Measurements from ENCODE around the gene DDAH2. TPM values are rescaled to one million over a fixed set of nuclear protein-coding genes. Genes with fewer than 3 reads are reported as not detected.

Gene DDAH2
- total RNA-seq, 2 donors from 2014 or later: 136 TPM

DNA sequence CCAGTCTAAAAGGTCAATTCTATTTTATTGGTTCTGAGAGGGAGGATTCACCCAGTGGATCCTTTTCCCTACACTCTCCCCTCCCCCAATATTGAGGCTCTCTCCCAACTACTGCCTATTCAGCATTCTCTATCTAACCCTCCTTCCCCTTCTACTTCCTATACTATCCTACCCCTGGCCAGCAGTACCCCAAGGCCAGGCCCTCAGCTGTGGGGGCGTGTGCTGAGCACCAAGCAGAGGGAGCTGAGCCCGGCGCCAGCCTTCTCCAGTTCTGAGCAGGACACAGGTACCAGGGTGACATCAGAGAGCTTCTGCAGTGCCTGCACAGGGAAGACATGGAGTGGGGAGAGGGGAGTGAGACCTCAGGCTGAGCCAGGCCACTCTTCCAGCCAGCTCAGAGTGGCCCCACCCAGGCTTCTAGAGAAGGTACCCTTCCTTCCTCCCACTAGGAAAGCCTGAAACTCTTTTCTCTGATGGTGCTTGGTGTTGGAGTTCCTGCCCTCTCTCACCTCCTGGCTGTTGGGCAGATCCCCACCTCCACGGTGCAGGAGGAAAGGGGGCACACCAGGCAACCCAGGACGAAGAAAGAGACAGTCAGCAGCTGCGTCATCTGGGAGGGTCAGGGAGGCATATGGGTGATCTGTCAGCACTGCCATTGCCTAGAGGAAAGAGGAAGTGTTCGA lies 1.9 kb downstream of the DDAH2 start:
- ATAC-seq (ENCODE audit: insufficient number of reproducible peaks, low FRiP score, low read depth) (no peak), DNase-seq (ENCODE audit: low spot score) (no peak)
- Histone ChIP-seq H3K4me3 (no peak overlapping the region), H3K27ac (peak overlapping the region; percentile 40 to 98), H3K27me3 (replicated peaks; ENCODE audit: insufficient read depth) (no peaks in the 10 kb centered on the region), H3K36me3 (peaks cover 40% of the 10 kb centered on the region), H3K4me1 (ENCODE audit: control insufficient read depth in 1 of 2, low read depth in 2 of 2) (peaks cover 16 to 26% of the 10 kb centered on the region in 2 donors), H3K9me3 (no peaks in the 10 kb centered on the region)
- TF ChIP-seq, protein P1, sequence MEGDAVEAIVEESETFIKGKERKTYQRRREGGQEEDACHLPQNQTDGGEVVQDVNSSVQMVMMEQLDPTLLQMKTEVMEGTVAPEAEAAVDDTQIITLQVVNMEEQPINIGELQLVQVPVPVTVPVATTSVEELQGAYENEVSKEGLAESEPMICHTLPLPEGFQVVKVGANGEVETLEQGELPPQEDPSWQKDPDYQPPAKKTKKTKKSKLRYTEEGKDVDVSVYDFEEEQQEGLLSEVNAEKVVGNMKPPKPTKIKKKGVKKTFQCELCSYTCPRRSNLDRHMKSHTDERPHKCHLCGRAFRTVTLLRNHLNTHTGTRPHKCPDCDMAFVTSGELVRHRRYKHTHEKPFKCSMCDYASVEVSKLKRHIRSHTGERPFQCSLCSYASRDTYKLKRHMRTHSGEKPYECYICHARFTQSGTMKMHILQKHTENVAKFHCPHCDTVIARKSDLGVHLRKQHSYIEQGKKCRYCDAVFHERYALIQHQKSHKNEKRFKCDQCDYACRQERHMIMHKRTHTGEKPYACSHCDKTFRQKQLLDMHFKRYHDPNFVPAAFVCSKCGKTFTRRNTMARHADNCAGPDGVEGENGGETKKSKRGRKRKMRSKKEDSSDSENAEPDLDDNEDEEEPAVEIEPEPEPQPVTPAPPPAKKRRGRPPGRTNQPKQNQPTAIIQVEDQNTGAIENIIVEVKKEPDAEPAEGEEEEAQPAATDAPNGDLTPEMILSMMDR (IDR thresholded peaks at IDR 0.05): no peak

DNA sequence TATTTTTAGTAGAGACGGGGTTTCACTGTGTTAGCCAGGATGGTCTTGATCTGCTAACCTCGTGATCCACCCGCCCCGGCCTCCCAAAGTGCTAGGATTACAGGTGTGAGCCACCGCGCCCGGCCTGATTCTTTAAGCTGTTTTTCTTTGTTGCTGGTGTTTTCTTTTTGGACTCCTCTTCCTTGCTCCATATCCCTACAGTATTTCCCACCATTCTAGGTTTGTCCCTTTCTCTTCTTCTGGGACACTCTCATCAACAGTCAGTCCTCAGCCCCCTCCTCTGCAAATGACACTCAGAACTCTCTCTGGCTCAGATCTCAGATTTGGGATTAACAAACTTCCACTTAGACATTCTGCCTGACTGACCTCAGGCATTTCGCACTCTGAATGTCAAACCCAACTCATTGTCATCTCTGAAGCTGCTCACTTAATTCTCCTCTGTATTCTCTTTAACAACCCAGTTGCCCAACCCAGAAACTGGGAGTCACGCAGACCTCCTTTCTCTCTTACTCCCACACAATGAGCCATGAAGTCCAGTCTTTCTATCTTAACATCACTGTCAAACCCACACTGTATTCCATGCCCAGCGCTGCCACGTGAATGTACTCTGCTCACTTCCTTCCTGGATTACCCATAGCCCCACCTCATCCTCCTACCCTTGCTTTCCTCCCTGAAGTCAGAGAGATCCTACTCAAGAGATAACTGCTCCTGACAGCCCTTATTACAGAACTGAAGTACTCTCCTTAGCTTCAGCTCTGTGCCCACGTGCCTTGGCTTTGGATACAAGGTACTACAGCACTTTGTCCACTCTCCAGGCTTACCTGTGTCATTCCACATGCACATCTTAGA lies 3.4 kb downstream of the DDAH2 start:
- ATAC-seq (ENCODE audit: insufficient number of reproducible peaks, low FRiP score, low read depth): no peak

DNA sequence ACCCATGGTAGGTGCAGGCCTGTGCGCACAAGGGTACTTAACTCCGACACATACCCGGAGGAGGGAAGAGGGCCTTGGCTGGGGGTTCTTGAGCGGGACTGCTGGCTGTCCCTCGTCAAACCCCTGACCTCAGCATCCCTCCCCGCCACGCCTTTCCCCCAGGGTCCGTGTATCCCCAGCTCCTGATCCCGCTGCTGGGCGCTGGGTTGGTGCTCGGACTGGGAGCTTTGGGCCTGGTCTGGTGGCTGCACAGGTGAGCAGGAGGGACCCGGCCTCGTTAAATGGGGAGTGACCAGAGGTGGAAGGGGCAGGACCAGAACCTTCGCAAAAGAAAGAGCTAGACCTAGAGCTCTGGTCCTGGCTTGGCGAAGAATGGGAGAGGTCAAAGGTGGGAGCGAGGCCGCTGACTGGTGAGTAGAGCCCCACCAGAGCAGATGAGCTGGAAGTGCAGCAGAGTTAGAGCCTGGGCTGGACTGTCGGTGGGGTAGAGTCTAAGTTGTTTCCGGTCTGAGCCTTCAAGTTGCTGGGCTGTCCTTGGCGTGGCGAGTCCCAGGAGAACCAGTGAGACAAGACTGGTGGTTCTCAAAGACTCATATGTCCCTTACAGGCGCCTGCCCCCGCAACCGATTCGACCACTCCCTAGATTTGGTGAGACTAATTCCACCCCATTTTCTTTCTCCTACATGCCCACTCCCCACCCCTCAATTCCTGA lies 5.0 kb downstream of the DDAH2 start:
- no peaks in the 10 kb centered on the region for H3K9me3 ChIP-seq
- H3K27ac ChIP-seq: no peak overlapping the region
- ATAC-seq (ENCODE audit: insufficient number of reproducible peaks, low FRiP score, low read depth) (no peak), DNase-seq (ENCODE audit: low spot score) (no peak)
- peaks cover 13 to 19% of the 10 kb centered on the region in 2 donors for H3K4me1 ChIP-seq (ENCODE audit: control insufficient read depth in 1 of 2, low read depth in 2 of 2)
- no peaks in the 10 kb centered on the region for H3K27me3 ChIP-seq (replicated peaks; ENCODE audit: insufficient read depth)
- no peak overlapping the region for H3K4me3 ChIP-seq
- TF ChIP-seq, protein P1 (IDR thresholded peaks at IDR 0.05): no peak
- H3K36me3 ChIP-seq: peaks cover 26% of the 10 kb centered on the region

More for the DNA sequence above, 3.4 kb downstream of the DDAH2 start:
- Histone ChIP-seq H3K27ac (no peak overlapping the region), H3K4me3 (no peak overlapping the region), H3K36me3 (peaks cover 28% of the 10 kb centered on the region), H3K27me3 (replicated peaks; ENCODE audit: insufficient read depth) (no peaks in the 10 kb centered on the region), H3K4me1 (ENCODE audit: control insufficient read depth in 1 of 2, low read depth in 2 of 2) (peaks cover 16 to 24% of the 10 kb centered on the region in 2 donors), H3K9me3 (no peaks in the 10 kb centered on the region)
- no peak for DNase-seq (ENCODE audit: low spot score)
- TF ChIP-seq, protein P1 (IDR thresholded peaks at IDR 0.05): no peak

DNA sequence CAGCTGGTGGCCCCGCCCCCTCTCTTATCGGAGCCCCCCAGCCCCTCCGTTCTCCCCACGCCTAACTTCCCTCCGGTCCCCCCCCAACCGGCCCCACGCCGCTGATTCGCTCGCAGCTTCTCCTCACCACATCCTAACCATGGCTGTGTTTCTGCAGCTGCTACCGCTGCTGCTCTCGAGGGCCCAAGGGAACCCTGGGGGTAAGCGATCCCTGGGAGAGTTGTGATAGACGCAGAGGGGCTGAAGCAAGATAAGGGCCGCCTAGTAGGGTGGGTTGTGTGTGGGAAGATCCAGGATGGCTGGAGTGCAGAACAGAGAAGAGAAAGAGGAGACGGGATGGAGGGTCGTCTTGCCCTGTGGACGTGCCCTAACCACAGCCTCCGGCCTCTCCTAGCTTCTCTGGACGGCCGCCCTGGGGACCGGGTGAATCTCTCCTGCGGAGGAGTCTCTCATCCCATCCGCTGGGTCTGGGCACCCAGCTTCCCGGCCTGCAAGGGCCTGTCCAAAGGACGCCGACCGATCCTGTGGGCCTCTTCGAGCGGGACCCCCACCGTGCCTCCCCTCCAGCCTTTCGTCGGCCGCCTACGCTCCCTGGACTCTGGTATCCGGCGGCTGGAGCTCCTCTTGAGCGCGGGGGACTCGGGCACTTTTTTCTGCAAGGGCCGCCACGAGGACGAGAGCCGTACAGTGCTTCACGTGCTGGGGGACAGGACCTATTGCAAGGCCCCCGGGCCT lies 5.7 kb downstream of the DDAH2 start, which contains the start of gene MPIG6B:
MPIG6B (plus strand) TSS at position 129 of the 735 bp plus-strand sequence; CDS start at position 140, 11 bp downstream.
- TF ChIP-seq, protein P1 (IDR thresholded peaks at IDR 0.05): no peak
- no peak for ATAC-seq (ENCODE audit: insufficient number of reproducible peaks, low FRiP score, low read depth)
- H3K27me3 ChIP-seq (replicated peaks; ENCODE audit: insufficient read depth): no peaks in the 10 kb centered on the region

More for the DNA sequence above, 5.7 kb downstream of the DDAH2 start, which contains the start of gene MPIG6B:
- H3K27ac ChIP-seq: no peak within 1 kb of the TSS
- no peaks in the 10 kb centered on the region for H3K9me3 ChIP-seq
- peaks cover 26% of the 10 kb centered on the region for H3K36me3 ChIP-seq
- no peak for DNase-seq (ENCODE audit: low spot score)
- peaks cover 8 to 15% of the 10 kb centered on the region in 2 donors for H3K4me1 ChIP-seq (ENCODE audit: control insufficient read depth in 1 of 2, low read depth in 2 of 2)
- H3K4me3 ChIP-seq: no peak within 1 kb of the TSS
